SK-N-SH treated with all-trans-retinoic acid at 6 μM for 48 hours (cell line): Measurements from ENCODE around the gene CHRNG.

ENCODE experiments used
- ATAC-seq: fragments of 200-7000 bp; cut with Tn5 transposase; 3 replicates; pipeline ENCODE4 v1.9.1; 2020; ENCODE audit warnings: mild to moderate bottlenecking, moderate library complexity
- ARNTL ChIP-seq: fragments of 450-650 bp; formaldehyde crosslinking; IDR thresholded peaks from 2 replicates; pipeline ENCODE4 v1.5.0; 2020; ENCODE audit warnings: low read depth, mild to moderate bottlenecking, moderate library complexity, borderline replicate concordance
- BACH2 ChIP-seq: fragments of 250-450 bp; sonication (Bioruptor Pico); IDR thresholded peaks from 2 replicates; pipeline ENCODE4 v1.9.0; 2021; ENCODE audit warnings: mild to moderate bottlenecking, borderline replicate concordance
- CSDC2 ChIP-seq: fragments of 250-450 bp; sonication (Bioruptor Pico); IDR thresholded peaks from 2 replicates; pipeline ENCODE4 v1.5.0; 2020; ENCODE audit warnings: mild to moderate bottlenecking, moderate library complexity
- ESRRG ChIP-seq: fragments of 250-450 bp; sonication (Bioruptor Pico); IDR thresholded peaks from 2 replicates; pipeline ENCODE4 v1.6.1; 2021; ENCODE audit warnings: mild to moderate bottlenecking
- GLIS3 ChIP-seq: fragments of 250-450 bp; sonication (Bioruptor Pico); IDR thresholded peaks from 2 replicates; pipeline ENCODE4 v1.5.0; 2020; ENCODE audit warnings: mild to moderate bottlenecking, moderate library complexity
- ISL1 ChIP-seq: fragments of 250-450 bp; sonication (Bioruptor Pico); IDR thresholded peaks from 2 replicates; pipeline ENCODE4 v2.1.2; 2022; ENCODE audit warnings: mild to moderate bottlenecking, moderate library complexity
- OSR1 ChIP-seq: fragments of 250-450 bp; sonication (Bioruptor Pico); IDR thresholded peaks from 2 replicates; pipeline ENCODE4 v1.8.0; 2022; ENCODE audit warnings: moderate library complexity, mild to moderate bottlenecking, inconsistent platforms
- PATZ1 ChIP-seq: fragments of 250-450 bp; sonication (Bioruptor Pico); IDR thresholded peaks from 2 replicates; pipeline ENCODE4 v1.8.0; 2020; ENCODE audit warnings: mild to moderate bottlenecking, moderate library complexity, borderline replicate concordance
- PPARA ChIP-seq: fragments of 250-450 bp; sonication (Bioruptor Pico); IDR thresholded peaks from 2 replicates; pipeline ENCODE4 v1.5.0; 2020; ENCODE audit warnings: mild to moderate bottlenecking, borderline replicate concordance
- RARB ChIP-seq: fragments of 250-450 bp; sonication (Bioruptor Pico); IDR thresholded peaks from 2 replicates; pipeline ENCODE4 v1.8.0; 2021; ENCODE audit warnings: mild to moderate bottlenecking, moderate library complexity
- SNAI2 ChIP-seq: fragments of 250-450 bp; sonication (Bioruptor Pico); IDR thresholded peaks from 2 replicates; pipeline ENCODE4 v1.5.0; 2020; ENCODE audit warnings: mild to moderate bottlenecking, moderate library complexity
- TCF4 ChIP-seq: fragments of 250-450 bp; sonication (Bioruptor Pico); IDR thresholded peaks from 2 replicates; pipeline ENCODE4 v1.8.0; 2021; ENCODE audit warnings: mild to moderate bottlenecking, moderate library complexity, borderline replicate concordance
- TOX ChIP-seq: fragments of 250-450 bp; sonication (Bioruptor Pico); IDR thresholded peaks from 2 replicates; pipeline ENCODE4 v1.8.0; 2021; ENCODE audit warnings: mild to moderate bottlenecking, moderate library complexity, borderline replicate concordance
- TSHZ2 ChIP-seq: fragments of 250-450 bp; sonication (Bioruptor Pico); IDR thresholded peaks from 2 replicates; pipeline ENCODE4 v1.5.0; 2020; ENCODE audit warnings: mild to moderate bottlenecking, moderate library complexity
- ZC3H10 ChIP-seq: fragments of 250-450 bp; sonication (Bioruptor Pico); IDR thresholded peaks from 2 replicates; pipeline ENCODE4 v1.5.1; 2021; ENCODE audit warnings: mild to moderate bottlenecking, moderate library complexity
- ZFP3 ChIP-seq: fragments of 250-450 bp; sonication (Bioruptor Pico); IDR thresholded peaks from 2 replicates; pipeline ENCODE4 v1.5.0; 2020; ENCODE audit warnings: mild to moderate bottlenecking, moderate library complexity
- ZFP30 ChIP-seq: fragments of 450-650 bp; formaldehyde crosslinking; IDR thresholded peaks from 2 replicates; pipeline ENCODE4 v1.5.0; 2022; ENCODE audit warnings: mild to moderate bottlenecking, moderate library complexity
- ZNF565 ChIP-seq: fragments of 450-650 bp; formaldehyde crosslinking; conservative IDR thresholded peaks from 2 replicates; pipeline ENCODE4 v1.5.0; 2020; ENCODE audit warnings: low read depth, mild to moderate bottlenecking, moderate library complexity
- ZNF70 ChIP-seq: fragments of 450-650 bp; formaldehyde crosslinking; IDR thresholded peaks from 2 replicates; pipeline ENCODE4 v1.5.0; 2020; ENCODE audit warnings: mild to moderate bottlenecking, moderate library complexity
- ZNF8 ChIP-seq: fragments of 450-650 bp; formaldehyde crosslinking; IDR thresholded peaks from 2 replicates; pipeline ENCODE4 v1.5.0; 2020; ENCODE audit warnings: mild to moderate bottlenecking, moderate library complexity
- TF ChIP-seq, protein P1 (sequence below): fragments of 250-450 bp; sonication (Bioruptor Pico); IDR thresholded peaks from 2 replicates; pipeline ENCODE4 v1.8.0; 2021; ENCODE audit warnings: low read depth, mild to moderate bottlenecking, moderate library complexity, borderline replicate concordance
- TF ChIP-seq, protein P2 (sequence below): fragments of 250-450 bp; sonication (Bioruptor Pico); IDR thresholded peaks from 2 replicates; pipeline ENCODE4 v1.5.1; 2020; ENCODE audit warnings: low read depth, mild to moderate bottlenecking, moderate library complexity

CHRNG gene

GRCh38 chr2:232551776-232552175 is 12.3 kb downstream of the CHRNG start (continued):
- TF ChIP-seq ESRRG (CRISPR knock-in tag): no peak
- TF ChIP-seq RARB (CRISPR knock-in tag): no peak
- no peak for TF ChIP-seq ZFP30 (CRISPR knock-in tag)
- no peak for TF ChIP-seq TCF4
- no peak for TF ChIP-seq ZFP3 (CRISPR knock-in tag)

DNA sequence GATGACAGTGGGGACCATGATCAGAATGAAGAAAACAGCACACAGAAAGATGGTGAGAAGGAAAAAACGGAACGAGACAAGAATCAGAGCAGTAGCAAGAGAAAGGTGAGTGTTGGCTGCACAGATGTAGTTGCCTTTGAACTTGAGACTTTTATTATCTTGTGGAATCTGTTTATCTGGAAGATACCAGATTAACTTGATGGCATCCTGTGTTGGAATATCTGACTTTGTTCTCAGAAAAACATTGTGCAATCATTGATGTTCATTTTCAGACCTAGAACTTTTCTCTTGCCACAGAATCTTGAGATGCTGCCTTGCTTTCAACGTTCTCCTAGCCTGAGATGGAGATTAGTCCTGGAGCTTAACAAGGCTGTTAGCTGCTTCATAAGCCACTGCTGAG is 16.9 kb downstream of the CHRNG start:
- no peak for ATAC-seq
- TF ChIP-seq PPARA (CRISPR knock-in tag) (no peak), ZFP3 (CRISPR knock-in tag) (no peak), PATZ1 (no peak), GLIS3 (no peak), ARNTL (CRISPR knock-in tag) (no peak), ISL1 (no peak), OSR1 (CRISPR knock-in tag) (no peak), RARB (CRISPR knock-in tag) (no peak), TSHZ2 (no peak), CSDC2 (no peak), ZNF565 (no peak), TOX (CRISPR knock-in tag) (no peak), TCF4 (no peak), BACH2 (CRISPR knock-in tag) (no peak), ESRRG (CRISPR knock-in tag) (no peak)
- TF ChIP-seq, protein P1, sequence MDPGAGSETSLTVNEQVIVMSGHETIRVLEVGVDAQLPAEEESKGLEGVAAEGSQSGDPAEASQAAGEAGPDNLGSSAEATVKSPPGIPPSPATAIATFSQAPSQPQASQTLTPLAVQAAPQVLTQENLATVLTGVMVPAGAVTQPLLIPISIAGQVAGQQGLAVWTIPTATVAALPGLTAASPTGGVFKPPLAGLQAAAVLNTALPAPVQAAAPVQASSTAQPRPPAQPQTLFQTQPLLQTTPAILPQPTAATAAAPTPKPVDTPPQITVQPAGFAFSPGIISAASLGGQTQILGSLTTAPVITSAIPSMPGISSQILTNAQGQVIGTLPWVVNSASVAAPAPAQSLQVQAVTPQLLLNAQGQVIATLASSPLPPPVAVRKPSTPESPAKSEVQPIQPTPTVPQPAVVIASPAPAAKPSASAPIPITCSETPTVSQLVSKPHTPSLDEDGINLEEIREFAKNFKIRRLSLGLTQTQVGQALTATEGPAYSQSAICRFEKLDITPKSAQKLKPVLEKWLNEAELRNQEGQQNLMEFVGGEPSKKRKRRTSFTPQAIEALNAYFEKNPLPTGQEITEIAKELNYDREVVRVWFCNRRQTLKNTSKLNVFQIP: no peak
- TF ChIP-seq, all 23 proteins: peak for 0

DNA sequence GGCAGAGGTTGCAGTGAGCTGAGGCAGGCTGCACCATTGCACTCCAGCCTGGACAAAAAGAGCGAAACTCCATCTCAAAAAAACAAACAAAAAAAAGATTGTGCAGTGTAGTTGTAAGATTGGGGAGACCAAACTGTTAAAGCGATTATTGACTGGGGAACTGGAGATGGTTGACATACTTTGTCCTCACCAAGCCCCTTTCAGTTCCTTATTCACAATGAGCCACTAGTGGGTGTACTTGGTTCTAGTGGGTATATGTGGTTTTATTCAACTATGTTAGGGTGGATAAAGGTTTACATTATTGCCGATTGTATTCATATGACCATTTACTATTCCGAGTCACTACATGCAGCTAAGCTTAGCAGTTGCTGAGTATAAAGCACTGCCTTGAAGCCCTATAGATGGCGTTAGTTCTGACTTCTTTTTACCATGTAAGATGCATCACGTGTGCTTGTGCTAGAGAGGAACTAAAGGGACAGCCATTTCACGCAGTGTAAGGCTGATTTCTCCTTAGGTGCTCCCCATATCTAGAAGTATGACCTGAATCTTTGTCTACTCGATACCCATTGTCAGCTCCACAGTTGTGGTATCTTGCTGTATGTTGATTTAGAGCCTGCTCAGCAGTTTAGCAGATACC is 23.1 kb downstream of the CHRNG start:
- no peak for TF ChIP-seq PATZ1
- TF ChIP-seq PPARA (CRISPR knock-in tag): no peak
- TF ChIP-seq ZFP30 (CRISPR knock-in tag): no peak
- TF ChIP-seq ZC3H10 (CRISPR knock-in tag): no peak
- no peak for TF ChIP-seq CSDC2
- no peak for TF ChIP-seq ZFP3 (CRISPR knock-in tag)
- TF ChIP-seq ISL1: no peak
- TF ChIP-seq TOX (CRISPR knock-in tag): no peak
- TF ChIP-seq BACH2 (CRISPR knock-in tag): no peak
- no peak for TF ChIP-seq ZNF565
- TF ChIP-seq TSHZ2: no peak
- TF ChIP-seq ESRRG (CRISPR knock-in tag): no peak
- TF ChIP-seq SNAI2: no peak
- TF ChIP-seq, protein P2, sequence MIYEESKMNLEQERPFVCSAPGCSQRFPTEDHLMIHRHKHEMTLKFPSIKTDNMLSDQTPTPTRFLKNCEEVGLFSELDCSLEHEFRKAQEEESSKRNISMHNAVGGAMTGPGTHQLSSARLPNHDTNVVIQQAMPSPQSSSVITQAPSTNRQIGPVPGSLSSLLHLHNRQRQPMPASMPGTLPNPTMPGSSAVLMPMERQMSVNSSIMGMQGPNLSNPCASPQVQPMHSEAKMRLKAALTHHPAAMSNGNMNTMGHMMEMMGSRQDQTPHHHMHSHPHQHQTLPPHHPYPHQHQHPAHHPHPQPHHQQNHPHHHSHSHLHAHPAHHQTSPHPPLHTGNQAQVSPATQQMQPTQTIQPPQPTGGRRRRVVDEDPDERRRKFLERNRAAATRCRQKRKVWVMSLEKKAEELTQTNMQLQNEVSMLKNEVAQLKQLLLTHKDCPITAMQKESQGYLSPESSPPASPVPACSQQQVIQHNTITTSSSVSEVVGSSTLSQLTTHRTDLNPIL (CRISPR knock-in tag): no peak
- no peak for TF ChIP-seq TCF4
- no peak for TF ChIP-seq ZNF8 (CRISPR knock-in tag)
- no peak for TF ChIP-seq RARB (CRISPR knock-in tag)
- TF ChIP-seq ZNF70 (CRISPR knock-in tag): no peak
- ATAC-seq: no peak; the same call in 2 of the 3 replicates
